Eye (tissue), 1 donor: ENCODE results near the gene ARHGDIG.
"Not testable (repeated sequence)": the region's sequence is repeated elsewhere in the genome, so short reads cannot be mapped to it uniquely, and the experiment has no call there.

Experiments used
- DNase-seq: peaks from one replicate; pipeline ENCODE4 v3.0.0-alpha.2; 2015

ARHGDIG gene

DNA sequence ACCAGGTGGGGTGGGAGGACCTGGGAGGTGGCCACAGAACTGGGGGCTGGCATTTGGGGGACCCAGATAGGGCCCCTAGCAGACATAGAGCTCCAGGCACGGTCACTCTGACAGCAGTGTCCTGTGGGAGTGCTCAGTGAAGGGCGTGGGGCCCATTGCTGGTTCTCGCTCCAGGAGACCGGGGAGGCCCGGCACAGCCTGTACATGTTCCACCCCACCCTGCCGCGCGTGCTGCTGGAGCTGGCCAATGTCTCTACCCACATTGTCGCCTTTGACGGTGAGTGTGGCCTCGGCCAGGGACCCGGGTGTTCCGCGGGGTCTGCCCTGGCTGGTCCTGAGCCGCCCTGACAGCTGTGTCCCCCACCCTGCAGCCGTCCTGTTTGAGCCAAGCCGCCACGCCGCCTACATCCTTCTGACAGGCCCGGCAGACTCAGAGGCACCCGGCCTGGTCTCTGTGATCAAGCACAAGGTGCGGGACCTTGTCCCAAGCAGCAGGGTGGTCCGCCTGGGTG, 15.9 kb upstream of the ARHGDIG start:
- DNase-seq = no peak

DNA sequence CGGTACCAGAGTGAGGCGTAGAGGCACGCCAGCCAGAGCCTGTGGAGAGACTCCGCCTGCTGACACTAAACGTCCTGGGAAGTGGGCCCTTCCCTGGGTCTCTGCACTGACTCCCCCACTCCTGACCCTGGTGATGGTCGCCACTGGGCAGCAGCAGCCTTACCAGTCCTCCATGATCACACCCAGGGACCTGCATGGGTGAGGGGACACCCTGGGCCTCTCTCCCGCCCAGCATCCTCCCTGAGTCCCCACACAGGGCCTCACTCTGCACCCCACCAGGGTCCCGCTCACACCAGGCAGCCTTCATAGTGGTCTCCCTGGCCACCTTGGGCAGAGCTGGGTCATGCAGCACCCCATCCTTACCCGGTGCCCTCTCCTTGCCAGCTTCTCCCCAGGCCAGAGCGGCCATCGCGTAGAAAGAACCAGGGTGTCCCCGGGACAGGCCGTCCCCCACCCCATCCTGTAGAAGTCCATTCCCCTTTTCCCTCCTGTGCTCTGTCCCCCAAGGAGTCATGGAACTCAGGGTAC, 15.3 kb upstream of the ARHGDIG start:
- no peak for DNase-seq

DNA sequence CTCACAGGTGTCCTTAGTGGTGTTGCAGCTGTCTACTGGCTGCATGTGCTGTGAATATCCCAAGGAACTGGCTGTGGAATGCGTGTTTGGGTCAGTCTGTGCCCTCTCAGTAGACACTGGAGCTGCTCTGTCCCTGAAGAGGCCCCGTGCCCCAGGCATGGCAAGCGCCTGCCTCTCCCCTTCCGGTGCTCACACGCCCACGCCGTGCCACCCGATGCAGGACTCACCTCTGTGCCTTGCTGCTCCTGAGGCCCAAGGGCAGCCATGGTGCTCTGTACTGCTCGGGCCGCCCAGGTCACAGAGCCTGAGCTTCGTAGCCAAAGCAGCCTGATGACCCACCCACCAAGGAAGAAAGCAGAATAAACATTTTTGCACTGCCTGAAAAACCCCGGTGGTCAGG, 14.7 kb upstream of the ARHGDIG start:
- no peak for DNase-seq

DNA sequence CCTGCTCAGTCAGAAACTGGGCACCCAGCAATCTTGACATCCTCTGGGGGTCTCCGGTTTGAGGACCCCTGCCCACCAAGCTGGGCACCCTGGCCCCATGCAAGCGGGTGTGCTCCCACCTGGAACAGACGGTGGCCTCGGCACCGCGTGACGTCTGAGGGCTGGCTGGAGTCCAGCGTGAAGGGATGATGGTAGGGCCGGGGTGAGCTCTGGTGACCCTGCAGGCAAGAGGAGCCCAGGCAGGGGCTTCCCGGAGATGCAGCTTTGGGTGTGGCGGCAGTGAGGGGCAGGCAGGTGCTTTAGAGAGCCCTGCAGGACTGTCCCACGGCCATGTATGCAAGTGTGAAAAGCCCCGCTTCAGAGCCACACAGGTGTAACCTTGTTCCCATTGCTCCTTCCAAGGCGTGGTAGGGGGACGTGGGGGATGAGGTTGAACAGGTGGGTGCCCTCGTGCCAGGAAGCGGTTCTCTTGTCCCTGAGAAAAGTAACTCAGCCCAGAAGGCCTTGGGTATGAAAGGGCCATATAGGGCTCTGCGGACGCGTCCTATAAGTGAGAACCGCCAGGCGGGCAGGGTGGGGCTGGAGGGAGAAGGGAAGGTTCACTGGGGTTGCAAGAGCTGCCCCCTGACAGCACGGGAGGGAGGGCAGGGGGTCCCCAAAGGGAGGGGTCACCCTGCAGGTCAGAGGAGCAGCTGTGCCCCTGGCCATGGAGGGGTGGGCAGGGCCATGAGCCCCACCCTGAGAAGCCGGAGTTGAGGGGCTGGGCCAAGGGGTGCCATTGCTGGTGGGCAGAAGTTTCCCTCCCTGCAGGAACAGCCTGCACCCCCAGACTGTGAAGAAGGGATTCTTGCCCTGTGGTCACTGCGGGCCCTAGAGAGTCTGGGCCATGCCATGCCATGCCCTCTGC, 13.9 kb upstream of the ARHGDIG start:
- no peak for DNase-seq

DNA sequence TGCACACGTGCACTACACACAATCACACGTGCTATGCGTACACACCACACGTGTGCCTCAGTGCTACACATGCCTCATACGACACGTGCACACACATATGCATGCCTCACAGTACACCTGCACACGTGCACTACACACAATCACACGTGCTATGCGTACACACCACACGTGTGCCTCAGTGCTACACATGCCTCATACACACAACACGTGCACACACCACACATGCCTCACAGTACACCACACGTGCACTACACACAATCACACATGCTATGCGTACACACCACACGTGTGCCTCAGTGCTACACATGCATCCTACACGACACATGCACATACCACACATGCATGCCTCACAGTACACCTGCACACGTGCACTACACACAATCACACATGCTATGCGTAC, 12.8 kb upstream of the ARHGDIG start:
- DNase-seq = not testable (repeated sequence)

DNA sequence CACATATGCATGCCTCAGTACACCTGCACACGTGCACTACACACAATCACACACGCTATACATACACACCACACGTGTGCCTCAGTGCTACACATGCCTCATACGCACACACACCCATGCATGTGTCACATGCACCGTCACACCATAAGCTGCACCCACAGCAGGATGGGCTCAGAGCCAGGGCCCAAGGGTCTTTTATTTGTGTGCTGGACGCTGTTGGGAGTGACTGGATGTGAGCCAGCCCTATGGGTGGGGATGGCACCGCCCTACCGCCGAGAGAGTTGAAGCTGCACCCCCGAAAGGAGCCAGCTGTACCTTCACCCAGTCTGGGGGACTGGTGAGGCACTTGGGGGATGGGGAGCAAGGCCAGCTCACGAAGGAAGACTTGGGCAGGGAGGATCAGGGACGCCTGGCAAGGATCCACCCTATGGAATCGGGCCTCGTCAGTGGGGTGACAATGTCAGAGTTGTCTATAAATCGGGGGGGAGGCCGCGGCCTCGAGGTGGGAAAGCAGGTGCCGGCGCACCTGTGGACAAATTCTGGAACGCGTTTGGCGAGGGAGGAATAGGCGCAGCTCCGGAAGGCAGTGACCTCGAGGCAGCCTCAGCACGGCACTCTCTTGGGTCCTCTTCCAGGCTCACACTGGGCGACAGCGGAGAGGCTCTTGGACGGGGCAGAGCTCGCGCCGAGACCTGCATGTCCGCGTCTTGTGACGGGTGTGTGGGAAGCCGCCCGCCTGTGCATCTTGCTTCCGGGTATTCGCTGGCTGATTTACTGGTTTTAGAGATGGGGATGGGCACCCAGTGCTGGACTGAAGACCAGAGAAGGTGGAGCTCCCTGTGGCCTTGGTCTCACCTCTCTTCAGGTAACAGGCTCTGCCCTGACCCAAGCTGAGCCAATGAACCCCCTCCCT, 12.0 kb upstream of the ARHGDIG start:
- DNase-seq = no peak

DNA sequence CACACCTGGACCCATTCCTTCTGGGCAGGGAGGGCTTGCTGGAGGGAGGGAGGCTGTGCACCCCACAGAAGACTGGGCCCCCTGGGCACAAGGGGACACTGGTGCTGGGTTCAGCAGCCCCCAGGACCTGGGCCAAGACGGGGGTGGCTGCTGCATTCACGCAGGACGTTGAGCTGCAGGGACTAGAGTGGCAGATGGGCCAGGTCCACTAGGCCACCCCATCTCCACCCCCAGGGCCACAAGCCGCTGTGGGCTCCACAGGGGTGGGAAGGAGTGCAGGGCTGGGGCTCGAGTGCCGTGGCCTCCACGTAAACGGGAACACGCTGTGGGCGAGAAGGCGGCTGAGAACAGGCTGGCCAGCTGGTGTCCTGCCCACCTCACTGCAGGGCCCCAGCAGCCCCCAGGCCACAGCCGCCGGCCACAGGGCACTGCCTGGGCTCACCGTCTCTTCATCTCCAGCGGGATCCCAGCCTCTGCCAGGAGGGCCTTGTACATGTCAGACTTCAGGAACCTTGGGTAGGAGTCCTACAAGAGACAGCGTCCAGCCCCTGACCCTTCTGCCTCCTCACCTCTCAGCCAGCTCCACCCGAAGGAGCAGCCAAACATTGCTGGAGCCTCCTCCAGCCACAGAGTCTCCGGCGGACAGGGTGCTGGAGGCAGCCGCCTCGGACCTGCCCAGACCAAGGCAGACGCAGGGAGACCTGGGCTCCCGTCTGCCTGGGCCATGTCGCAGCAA, 11.2 kb upstream of the ARHGDIG start:
- DNase-seq = no peak

DNA sequence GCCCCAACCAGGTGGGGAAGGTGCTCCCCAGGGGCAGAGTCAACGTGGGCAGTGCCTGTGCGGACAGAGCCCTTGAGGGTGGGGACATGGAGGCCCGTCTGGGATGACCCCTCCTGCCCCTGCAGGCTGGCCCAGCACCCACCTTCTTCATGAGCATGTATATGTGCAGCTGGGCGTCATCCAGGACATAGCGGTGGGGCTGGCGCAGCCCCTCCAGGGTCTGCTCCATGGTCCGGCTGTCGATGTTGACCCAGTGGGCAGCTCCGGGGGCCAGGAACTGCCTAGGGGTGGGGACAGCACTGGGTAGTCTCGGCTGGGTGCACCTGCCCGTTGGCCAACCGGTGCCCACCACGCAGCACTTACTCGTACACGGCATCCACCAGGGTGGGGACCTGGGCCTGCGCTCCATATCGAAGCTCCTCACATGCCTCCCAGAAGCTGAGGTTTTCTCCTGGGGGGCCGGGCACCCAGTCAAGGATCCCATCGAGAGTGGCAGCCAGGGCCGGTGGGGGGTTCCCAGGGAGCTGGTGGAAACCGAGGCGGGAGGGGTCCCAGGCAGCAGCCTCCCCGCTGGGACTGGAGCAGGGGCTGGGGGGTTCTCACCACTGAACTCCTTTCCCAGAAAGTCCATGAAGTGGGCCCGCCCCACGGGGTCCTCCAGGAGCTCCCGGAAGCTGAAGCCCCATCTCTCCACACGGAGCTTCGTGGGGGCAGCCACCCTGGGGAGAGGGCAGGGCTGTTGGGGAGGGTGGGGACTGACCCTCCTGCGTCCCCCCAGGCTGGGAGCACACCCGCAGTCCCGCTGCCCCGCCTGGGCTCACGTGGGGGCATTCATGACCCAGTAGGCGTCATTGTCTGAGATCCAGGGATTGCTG, 9.8 kb upstream of the ARHGDIG start:
- no peak for DNase-seq

DNA sequence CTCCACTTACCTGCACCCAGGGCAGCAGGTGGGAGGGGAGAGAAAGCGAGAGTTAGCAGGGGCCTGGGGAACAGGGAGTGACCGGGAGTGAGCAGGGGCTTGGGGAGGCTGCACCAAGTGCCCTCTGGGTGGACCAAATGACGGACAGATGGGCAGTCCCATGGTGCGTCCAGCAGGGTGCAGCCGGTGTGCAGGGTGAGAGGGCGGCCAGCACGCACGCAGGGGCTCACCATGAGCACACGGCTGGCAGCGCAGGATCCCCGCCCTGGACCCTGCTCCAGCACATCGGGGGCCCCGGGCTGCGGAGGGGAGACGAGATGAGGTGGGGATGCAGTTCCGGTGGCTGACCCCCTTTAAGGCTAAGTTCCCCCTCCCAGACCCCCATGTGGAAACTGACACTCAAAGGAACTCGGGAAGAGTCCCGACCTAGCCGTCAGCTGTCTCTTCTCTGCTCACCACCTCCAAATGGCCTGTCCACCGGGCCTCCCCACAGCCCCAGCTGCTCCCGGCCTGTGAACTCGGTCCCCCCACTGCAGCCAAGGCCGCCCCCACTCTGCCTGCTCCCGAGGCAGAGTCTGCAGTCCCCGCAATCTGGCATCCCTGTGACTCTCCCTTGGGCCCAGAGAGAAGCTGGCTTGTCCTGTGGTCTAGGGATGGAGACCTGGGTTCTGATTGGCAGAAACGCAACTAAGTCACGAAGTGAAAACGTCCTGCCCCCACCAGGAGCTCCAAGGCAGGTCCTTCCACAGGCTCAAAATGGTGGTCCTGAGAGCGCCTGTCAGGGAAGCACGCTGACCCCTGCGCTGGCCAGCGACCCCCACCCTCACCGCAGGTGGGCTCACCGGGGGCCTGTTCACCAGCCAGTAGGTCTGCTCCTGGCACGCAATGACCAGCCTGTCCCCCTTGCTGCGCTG, 7.5 kb upstream of the ARHGDIG start:
- DNase-seq = no peak

DNA sequence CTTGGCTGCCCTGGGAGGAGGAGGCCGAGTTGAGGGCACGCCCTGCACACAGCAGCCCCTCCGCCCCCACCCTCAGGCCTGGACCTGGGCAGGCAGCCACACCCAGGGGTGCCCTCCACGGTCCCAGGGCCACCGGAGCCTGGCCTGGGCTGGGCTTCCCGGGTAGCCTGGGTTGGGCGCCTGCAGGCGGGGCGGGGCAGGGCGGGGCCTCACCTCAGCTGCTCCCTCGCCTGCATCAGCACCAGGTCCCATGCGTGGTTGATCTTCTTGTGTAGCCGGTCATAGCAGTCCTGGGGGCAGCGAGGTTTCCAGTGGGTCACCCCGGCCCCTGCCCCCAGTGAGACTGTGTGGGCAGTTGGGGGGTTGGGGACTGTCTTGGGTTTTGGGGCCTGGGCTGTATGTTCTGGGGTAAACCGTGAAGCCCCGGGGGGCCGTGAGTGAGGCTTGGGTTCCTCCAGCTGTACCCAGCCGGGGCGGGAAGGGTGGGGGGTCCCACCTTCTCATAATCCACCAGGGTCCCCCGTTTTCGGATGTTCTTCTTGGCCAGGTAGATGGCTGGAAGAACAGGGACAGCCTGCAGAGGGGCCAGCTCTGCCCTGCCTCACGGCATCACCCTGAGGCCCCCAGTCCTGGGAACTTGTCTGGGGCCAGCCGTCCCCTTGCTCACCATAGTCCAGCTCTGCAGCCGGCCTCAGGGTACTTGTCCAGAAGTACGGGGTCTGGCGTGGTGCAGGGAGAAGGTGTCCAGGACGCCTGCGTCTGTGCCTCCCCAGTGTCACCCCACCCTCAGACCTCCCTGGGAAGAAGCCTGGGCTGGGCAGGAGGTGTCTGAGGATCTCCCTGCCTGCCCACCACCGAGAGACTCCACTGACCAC, 6.6 kb upstream of the ARHGDIG start:
- no peak for DNase-seq

DNA sequence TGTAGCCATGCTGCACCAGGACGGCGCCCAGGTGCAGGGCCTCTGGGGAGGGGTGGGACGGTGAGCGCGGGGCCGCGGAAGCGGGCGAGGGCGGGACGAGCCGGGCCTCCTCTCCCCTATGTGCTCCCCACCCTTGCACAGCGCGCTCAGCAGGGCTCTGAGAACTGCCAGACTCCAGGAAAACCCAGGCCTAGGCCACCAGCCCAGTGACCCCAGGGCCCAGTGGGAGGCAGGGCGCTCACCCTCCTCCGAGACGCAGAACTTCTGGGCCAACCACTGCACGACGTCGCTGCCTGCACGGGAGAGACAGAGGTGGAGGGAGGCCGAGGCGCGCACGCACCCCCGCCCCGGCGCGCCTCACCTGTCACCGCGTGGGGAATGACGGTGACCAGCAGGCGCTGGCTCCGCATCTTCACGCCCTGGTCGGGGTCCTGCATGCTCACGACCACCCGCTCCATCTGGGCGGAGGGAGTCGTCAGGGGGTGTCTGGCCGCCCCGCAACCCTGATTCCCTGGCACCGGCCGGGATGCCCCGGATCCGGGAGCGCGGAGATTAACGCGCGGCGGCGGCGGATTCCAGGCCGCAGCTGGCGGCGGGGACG, 5.2 kb upstream of the ARHGDIG start:
- peak; percentile 51 for DNase-seq

DNA sequence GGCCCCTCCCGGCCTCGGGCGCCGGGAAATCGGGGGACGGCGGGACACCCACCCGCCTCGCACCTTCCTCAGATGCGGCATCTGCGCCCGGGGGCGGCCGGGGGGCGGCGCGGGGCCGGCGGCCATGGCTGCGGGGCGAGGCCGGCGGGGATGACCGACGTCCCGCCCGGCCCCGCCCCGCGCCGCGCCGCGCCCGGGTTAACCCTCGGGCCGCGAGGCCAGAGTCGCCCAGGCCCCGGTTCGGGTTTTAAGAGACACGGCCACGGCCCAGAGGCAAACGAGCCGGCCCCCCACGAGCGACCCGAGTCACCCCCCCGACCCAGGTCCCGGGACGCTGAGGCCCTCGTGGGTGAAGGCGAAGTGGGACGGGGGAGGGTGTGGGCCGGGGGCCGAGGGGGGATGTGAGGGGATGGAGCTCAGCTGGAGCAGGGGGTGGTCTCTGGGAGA, 4.6 kb upstream of the ARHGDIG start, which contains the start of gene RGS11:
RGS11 (minus strand) TSS at position 159 of the 447 bp plus-strand sequence; CDS start at position 126, 33 bp downstream.
- DNase-seq = peak; percentile 21

DNA sequence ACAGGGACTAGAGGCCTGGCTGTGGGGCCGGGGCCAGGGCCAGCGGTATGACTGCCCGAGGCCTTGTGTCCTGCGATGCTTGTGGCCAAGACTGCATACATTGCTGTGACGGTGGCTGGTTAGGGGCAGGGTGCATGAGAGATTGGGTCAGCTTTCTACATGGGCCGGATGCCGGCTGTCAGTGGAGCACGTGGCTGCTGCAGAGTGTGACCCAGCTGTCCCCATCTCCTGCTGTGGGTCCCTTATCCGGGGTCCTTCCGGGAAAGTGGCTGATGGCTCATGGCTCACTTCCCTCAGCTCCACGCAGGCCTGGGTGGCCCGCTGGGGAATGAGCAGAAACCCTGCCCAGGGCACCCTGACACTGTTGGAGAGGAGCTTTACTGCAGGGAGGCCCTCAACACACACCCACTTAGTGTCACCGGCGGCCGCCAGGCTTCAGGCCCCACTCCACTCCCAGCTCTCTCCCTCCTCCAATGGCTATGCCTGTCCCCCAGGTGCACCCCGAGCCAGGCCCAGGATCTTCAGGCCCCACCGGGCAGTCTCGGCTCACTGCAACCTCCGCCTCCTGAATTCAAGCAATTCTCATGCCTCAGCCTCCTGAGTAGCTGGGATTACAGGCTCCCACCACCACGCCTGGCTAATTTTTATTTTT, 3.8 kb upstream of the ARHGDIG start:
- DNase-seq = peak; percentile 33

DNA sequence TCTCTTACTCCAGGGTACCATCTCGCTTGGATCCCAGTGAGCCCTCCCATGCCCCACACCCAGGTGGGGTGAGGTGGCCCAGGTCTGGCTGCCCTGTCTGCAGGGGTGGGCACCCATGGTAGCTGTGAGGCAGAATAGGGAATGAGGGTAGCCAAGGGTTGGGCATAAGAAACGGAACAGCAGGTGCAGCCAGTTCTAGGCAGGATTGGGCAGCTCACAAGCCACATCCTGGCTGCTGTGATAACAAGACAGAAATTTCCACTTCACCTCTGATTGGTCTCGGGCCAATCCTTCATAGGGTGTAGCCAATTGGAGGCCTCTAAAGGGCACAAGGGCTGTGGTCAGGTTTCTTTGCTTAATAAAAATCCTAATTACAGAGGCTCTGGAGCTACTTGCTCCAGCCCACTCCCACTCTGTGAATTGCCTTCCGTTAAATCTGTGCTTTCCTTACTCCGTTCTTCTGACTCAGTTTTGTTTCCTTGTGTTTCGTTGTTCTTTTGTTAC, 1.5 kb upstream of the ARHGDIG start:
- DNase-seq = peak; percentile 40

DNA sequence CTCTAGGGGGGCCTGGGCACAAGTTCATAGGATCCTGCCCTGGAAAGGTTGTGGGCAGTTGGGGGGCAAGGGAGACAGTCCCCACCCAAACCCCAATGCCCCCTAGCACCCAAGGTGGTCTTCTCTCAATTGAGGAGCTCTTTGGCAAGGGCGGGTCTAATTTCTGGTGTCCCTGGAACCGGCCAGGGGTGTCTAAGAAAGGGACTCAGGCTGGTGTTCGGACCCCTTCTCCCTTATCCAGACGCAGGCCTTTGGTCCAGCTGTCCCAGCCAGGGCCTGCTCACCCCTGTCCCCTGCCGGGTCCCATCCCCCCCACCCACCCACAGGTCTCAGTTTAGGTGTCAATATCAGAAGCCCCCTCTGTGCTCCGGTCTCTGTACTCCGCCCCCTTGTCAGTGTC, 860 bp upstream of the ARHGDIG start:
- no peak for DNase-seq

DNA sequence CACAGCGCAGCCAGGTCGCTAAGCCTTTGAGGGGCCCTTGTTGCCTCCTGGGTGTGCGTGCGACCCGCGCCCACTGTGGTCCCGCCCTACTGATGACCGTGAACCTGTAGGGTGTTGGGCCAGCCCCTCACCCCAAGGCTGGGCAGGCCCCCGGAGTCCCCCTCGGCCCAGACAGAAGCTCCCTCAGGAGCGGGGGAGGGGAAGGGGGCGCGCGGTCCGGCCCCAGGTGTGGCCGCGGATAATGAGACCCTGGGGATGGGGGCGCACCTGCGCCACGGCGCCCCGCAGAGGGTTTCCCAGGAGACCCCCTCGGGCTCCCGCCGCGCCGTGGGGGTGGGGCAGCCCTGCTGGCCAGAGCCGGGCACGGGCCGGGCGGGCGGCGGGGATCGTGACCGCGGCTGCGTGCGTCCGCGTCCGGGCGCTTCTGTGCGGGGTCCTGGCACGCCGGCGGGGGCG, 358 bp upstream of the ARHGDIG start:
- peak; percentile 22 for DNase-seq

DNA sequence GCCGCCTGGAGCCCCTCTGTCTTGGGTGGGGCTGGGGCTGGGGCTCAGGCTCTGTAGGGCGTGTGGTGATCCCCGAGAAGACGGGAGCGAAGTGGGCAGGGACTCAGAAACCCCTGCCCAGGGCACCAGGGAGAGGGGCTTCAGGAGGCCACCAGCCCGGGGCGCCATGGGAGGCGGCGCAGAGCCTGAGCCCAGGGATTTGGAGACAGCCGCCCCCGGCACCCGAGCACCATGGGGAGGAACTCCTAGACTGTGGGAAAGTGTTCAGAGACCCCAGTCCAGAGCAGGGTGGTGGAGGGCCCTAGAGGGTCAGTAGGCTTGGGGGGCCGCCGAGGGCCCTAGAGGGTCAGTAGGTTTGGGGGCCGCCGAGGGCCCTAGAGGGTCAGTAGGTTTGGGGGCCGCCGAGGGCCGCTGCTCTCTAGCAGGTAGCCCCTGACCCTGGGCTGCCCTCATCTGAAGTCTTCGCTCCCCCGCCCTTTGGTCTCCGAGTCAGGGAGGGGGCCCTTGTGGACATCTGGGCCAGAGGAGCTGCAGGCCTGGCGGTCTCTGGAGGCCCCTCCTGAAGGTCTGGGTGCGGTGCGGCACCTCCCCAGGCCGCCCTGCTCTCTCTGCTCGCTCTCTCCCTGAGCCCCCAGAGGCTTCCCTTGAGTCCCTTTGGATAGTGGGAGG, 734 bp downstream of the ARHGDIG start:
- DNase-seq = peak; percentile 31
